HepG2 (cell line): ENCODE results near the gene NFIC. TPM values are rescaled to one million over a fixed set of nuclear protein-coding genes. Genes with fewer than 3 reads are reported as not detected.

Experiments
- ARID5B ChIP-seq: IDR thresholded peaks from 2 replicates; pipeline ENCODE4 v1.4.0; 2020; ENCODE audit warnings: mild to moderate bottlenecking, missing genetic modification reagents
- HNRNPK ChIP-seq: fragments of 200-400 bp; formaldehyde crosslinking; IDR thresholded peaks from 2 replicates; pipeline ENCODE4 v1.6.1; 2018; ENCODE audit warnings: low read length, low read depth, moderate library complexity, mild to moderate bottlenecking; ENCODE audit not compliant: poor library complexity, severe bottlenecking
- KDM5A ChIP-seq: fragments of 200-600 bp; sonication (generic); IDR thresholded peaks from 2 replicates; pipeline ENCODE4 v1.7.0; 2018; ENCODE audit warnings: antibody characterized with exemption, mild to moderate bottlenecking, low read length, borderline replicate concordance
- MAZ ChIP-seq, 2 experiments: sonication (generic) in 1 of 2; formaldehyde crosslinking in 1 of 2; IDR thresholded peaks; 2 replicates each; pipeline versions ENCODE4 v1.5.0 to v1.6.1; 2012 to 2020; ENCODE audit warnings: low read depth in 2 of 2, mild to moderate bottlenecking in 2 of 2, borderline replicate concordance in 1 of 2, improper control_type of control experiment in 1 of 2, low read length in 1 of 2, missing genetic modification reagents in 1 of 2, moderate library complexity in 1 of 2
- SIX1 ChIP-seq: sonication (generic); formaldehyde crosslinking; IDR thresholded peaks from 2 replicates; pipeline ENCODE4 v1.4.0; 2020; ENCODE audit warnings: missing genetic modification reagents, borderline replicate concordance
- TCF7 ChIP-seq: sonication (generic); IDR thresholded peaks from 2 replicates; pipeline ENCODE4 v1.6.1; 2016; ENCODE audit warnings: antibody characterized with exemption, low read depth
- TOE1 ChIP-seq: sonication (generic); formaldehyde crosslinking; IDR thresholded peaks from 2 replicates; pipeline ENCODE4 v1.4.0; 2020; ENCODE audit warnings: mild to moderate bottlenecking, missing genetic modification reagents
- ZBTB10 ChIP-seq: sonication (generic); formaldehyde crosslinking; IDR thresholded peaks from 2 replicates; pipeline ENCODE4 v1.4.0; 2020; ENCODE audit warnings: missing genetic modification reagents, borderline replicate concordance
- ZNF121 ChIP-seq: sonication (generic); formaldehyde crosslinking; IDR thresholded peaks from 2 replicates; pipeline ENCODE4 v1.5.0; 2020; ENCODE audit warnings: mild to moderate bottlenecking, missing genetic modification reagents
- ZNF138 ChIP-seq: sonication (generic); formaldehyde crosslinking; IDR thresholded peaks from 2 replicates; pipeline ENCODE4 v1.5.0; 2020; ENCODE audit warnings: mild to moderate bottlenecking, low read depth, missing genetic modification reagents
- ZNF431 ChIP-seq: sonication (generic); formaldehyde crosslinking; IDR thresholded peaks from 2 replicates; pipeline ENCODE4 v1.9.0; 2022; ENCODE audit warnings: missing genetic modification reagents, low read depth, mild to moderate bottlenecking, borderline replicate concordance
- ZNF451 ChIP-seq: sonication (generic); formaldehyde crosslinking; IDR thresholded peaks from 2 replicates; pipeline ENCODE4 v1.5.0; 2020; ENCODE audit warnings: mild to moderate bottlenecking, missing genetic modification reagents
- ZNF569 ChIP-seq: sonication (generic); formaldehyde crosslinking; IDR thresholded peaks from 2 replicates; pipeline ENCODE4 v1.5.0; 2020; ENCODE audit warnings: mild to moderate bottlenecking, missing genetic modification reagents, moderate library complexity, borderline replicate concordance
- ZNF747 ChIP-seq: sonication (generic); formaldehyde crosslinking; IDR thresholded peaks from 2 replicates; pipeline ENCODE4 v1.8.1; 2023; ENCODE audit warnings: missing genetic modification reagents, mild to moderate bottlenecking, borderline replicate concordance
- ZSCAN25 ChIP-seq: sonication (generic); formaldehyde crosslinking; IDR thresholded peaks from 2 replicates; pipeline ENCODE4 v1.8.0; 2022; ENCODE audit warnings: mild to moderate bottlenecking, missing genetic modification reagents
- polyA plus RNA-seq, 8 experiments: library from polyadenylated mRNA; depleted of rRNA in 3 of 8; stranded (reverse) in 7 of 8; unstranded in 1 of 8; fragments of >200 nt; fragmentation: Illumina TruSeq in 4 of 8; extraction: Trizol in 4 of 8; gene quantifications; 2 replicates each; pipeline versions ENCODE4 v1.2.1 to v1.2.3, GENCODE V29; 2011 to 2016; ENCODE audit warnings: low read depth in 4 of 8, missing spikeins in 1 of 8, mixed read lengths in 1 of 8; ENCODE audit not compliant: insufficient read depth in 1 of 8
- total RNA-seq, 5 experiments: library from RNA; depleted of rRNA; stranded (reverse); fragments of >200 nt; fragmentation: Illumina TruSeq; extraction: Trizol; gene quantifications; 2 replicates each; pipeline ENCODE4 v1.2.3, GENCODE V29; 2016; ENCODE audit warnings: low read depth in 1 of 5
- TF ChIP-seq, protein P1 (sequence below): sonication (generic); formaldehyde crosslinking; IDR thresholded peaks from 2 replicates; pipeline ENCODE4 v1.4.0; 2020; ENCODE audit warnings: missing genetic modification reagents
- TF ChIP-seq, protein P2 (sequence below): IDR thresholded peaks from 2 replicates; pipeline ENCODE4 v1.6.1; 2016
- TF ChIP-seq, protein P3 (sequence below): sonication (generic); formaldehyde crosslinking; IDR thresholded peaks from 2 replicates; pipeline ENCODE4 v1.5.1; 2020; ENCODE audit warnings: mild to moderate bottlenecking, missing genetic modification reagents, moderate library complexity

Gene NFIC
- total and polyA plus RNA-seq, 2 of the 13 experiments (the other 11 are each of a cell fraction or from before 2014, with no cell fraction given) = 1.3 to 2.5 TPM

DNA sequence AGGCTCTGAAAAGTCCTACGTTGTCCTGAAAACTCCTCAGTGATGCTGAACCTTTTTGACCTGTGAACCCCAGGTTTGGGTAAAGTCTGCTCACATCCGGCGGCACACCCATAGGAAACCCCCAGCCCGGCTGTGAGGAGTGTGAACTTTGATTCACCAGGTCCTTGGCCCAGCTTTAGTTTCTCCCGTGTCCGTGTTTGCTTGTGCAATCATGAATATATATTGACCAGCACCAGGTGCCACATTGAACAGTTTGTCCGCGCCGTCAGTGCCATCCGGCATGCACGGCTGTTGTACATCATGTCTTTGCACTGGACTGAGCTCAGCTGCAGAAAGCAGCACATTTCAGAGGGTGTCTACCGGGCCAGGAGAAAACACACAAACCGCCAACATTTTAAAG lies 45.3 kb downstream of the NFIC start (continued):
- TF ChIP-seq ZBTB10 (CRISPR knock-in tag) (0 out of 2 replicates have a peak, but pooled peaks have one; percentile 62), HNRNPK (no peak), ZSCAN25 (CRISPR knock-in tag) (no peak), SIX1 (CRISPR knock-in tag) (peak; percentile 34; the same call in 1 of the 2 replicates), TOE1 (no peak), MAZ (IDR thresholded peaks at IDR 0.05; ENCODE audit: borderline replicate concordance, low read depth, low read length) (no peak), MAZ (CRISPR knock-in tag; IDR thresholded peaks at IDR 0.05; ENCODE audit: low read depth) (no peak), ZNF451 (no peak), ZNF747 (CRISPR knock-in tag) (no peak), ZNF138 (CRISPR knock-in tag) (no peak), ZNF569 (CRISPR knock-in tag) (no peak), KDM5A (no peak), TCF7 (no peak), ARID5B (CRISPR knock-in tag) (peak; percentile 76), ZNF431 (no peak), ZNF121 (no peak)
- TF ChIP-seq, protein P1, sequence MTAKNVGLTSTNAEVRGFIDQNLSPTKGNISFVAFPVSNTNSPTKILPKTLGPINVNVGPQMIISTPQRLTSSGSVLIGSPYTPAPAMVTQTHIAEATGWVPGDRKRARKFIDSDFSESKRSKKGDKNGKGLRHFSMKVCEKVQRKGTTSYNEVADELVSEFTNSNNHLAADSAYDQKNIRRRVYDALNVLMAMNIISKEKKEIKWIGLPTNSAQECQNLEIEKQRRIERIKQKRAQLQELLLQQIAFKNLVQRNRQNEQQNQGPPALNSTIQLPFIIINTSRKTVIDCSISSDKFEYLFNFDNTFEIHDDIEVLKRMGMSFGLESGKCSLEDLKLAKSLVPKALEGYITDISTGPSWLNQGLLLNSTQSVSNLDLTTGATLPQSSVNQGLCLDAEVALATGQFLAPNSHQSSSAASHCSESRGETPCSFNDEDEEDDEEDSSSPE = 0 out of 2 replicates have a peak, but pooled peaks have one; percentile 38
- TF ChIP-seq, protein P2, sequence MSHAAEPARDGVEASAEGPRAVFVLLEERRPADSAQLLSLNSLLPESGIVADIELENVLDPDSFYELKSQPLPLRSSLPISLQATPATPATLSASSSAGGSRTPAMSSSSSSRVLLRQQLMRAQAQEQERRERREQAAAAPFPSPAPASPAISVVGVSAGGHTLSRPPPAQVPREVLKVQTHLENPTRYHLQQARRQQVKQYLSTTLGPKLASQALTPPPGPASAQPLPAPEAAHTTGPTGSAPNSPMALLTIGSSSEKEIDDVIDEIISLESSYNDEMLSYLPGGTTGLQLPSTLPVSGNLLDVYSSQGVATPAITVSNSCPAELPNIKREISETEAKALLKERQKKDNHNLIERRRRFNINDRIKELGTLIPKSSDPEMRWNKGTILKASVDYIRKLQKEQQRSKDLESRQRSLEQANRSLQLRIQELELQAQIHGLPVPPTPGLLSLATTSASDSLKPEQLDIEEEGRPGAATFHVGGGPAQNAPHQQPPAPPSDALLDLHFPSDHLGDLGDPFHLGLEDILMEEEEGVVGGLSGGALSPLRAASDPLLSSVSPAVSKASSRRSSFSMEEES (CRISPR knock-in tag) = peak; percentile 51; the same call in 1 of the 2 replicates
- TF ChIP-seq, protein P3, sequence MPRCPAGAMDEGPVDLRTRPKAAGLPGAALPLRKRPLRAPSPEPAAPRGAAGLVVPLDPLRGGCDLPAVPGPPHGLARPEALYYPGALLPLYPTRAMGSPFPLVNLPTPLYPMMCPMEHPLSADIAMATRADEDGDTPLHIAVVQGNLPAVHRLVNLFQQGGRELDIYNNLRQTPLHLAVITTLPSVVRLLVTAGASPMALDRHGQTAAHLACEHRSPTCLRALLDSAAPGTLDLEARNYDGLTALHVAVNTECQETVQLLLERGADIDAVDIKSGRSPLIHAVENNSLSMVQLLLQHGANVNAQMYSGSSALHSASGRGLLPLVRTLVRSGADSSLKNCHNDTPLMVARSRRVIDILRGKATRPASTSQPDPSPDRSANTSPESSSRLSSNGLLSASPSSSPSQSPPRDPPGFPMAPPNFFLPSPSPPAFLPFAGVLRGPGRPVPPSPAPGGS (CRISPR knock-in tag) = no peak
